ENCODE results near the gene RPL23. TPM values are rescaled to one million over a fixed set of nuclear protein-coding genes. Genes with fewer than 3 reads are reported as not detected.

The RPL23 gene
- total and polyA plus RNA-seq, 11 donors: 698 to 2,300 (median 864) TPM

- H3K4me1 ChIP-seq: peaks cover 19 to 79% (median 61%) of the 10 kb centered on the region in 12 donors
- ATAC-seq (no peak), DNase-seq (no peak)
- H3K27ac ChIP-seq: peak overlapping the region in 9 of 12 donors; percentile 4 to 96 (median 27)
- no peak for TF ChIP-seq POLR2A (IDR thresholded peaks at IDR 0.05)
- TF ChIP-seq CTCF (IDR thresholded peaks at IDR 0.05): no peak
- peak overlapping the region in 4 of 12 donors; percentile 20 to 83 (median 54) for H3K4me3 ChIP-seq
- H3K9me3 ChIP-seq: no peaks in the 10 kb centered on the region
- H3K36me3 ChIP-seq: peaks cover 0 to 34% (median 10%) of the 10 kb centered on the region in 9 donors
- no peaks in the 10 kb centered on the region for H3K27me3 ChIP-seq
- WGBS, 4 donors: 55 to 63% (median 58%) methylated on average over 7 to 9 of the region's 9 CpGs
- intact Hi-C loops (cut with DNase I): loop anchor here in 7 of 10 donors (2.0 to 10.0 kb wide), 10 partner anchors 23 to 281 kb away; partner anchors contain the start of genes PLXDC1 (in 4 of the 7), FBXO47 (in 3 of the 7) and PSMB3 (in 1 of the 7)
These were observed 20.3 kb upstream of the RPL23 start for GRCh38 chr17:38873640-38874380.

GRCh38 chr17:38872671-38873385 lies 19.3 kb upstream of the RPL23 start:
- H3K4me1 ChIP-seq: peaks cover 19 to 78% (median 65%) of the 10 kb centered on the region in 12 donors
- H3K4me3 ChIP-seq: peak overlapping the region in 8 of 12 donors; percentile 73 to 100 (median 84)
- DNase-seq (no peak), ATAC-seq (no peak)
- no peaks in the 10 kb centered on the region for H3K27me3 ChIP-seq
- TF ChIP-seq POLR2A (IDR thresholded peaks at IDR 0.05): no peak
- no peak for TF ChIP-seq CTCF (IDR thresholded peaks at IDR 0.05)
- peaks cover 0 to 24% (median under 1%) of the 10 kb centered on the region in 9 donors for H3K36me3 ChIP-seq
- WGBS, 4 donors: 59 to 67% (median 63%) methylated on average over 8 to 9 of the region's 9 CpGs
- H3K27ac ChIP-seq: peak overlapping the region in 10 of 12 donors; percentile 25 to 99 (median 96)
- no peaks in the 10 kb centered on the region for H3K9me3 ChIP-seq
- intact Hi-C loops (cut with DNase I): loop anchor here in 6 of 10 donors (5.0 to 10.0 kb wide), 8 partner anchors 34 to 282 kb away; partner anchors contain the start of genes PLXDC1 (in 4 of the 6), FBXO47 (in 3 of the 6) and PSMB3 (in 1 of the 6)

- DNase-seq: peak in 1 of 5 donors; percentile 47
- Histone ChIP-seq H3K36me3 (peaks cover 0 to 17% (median 0%) of the 10 kb centered on the region in 9 donors), H3K27ac (peak overlapping the region in 8 of 12 donors; percentile 94 to 99 (median 96)), H3K4me1 (peaks cover 19 to 76% (median 60%) of the 10 kb centered on the region in 12 donors), H3K27me3 (no peaks in the 10 kb centered on the region), H3K9me3 (no peaks in the 10 kb centered on the region), H3K4me3 (peak overlapping the region in 10 of 12 donors; percentile 73 to 100 (median 91))
- intact Hi-C loops (cut with DNase I): loop anchor here in 6 of 10 donors (5.0 to 10.0 kb wide), 8 partner anchors 35 to 283 kb away; partner anchors contain the start of genes PLXDC1 (in 4 of the 6), FBXO47 (in 3 of the 6) and PSMB3 (in 1 of the 6)
- 30 to 42% (median 41%) methylated on average over 5 of the region's 5 CpGs for WGBS, 4 donors
- TF ChIP-seq POLR2A (IDR thresholded peaks at IDR 0.05) (no peak), CTCF (IDR thresholded peaks at IDR 0.05) (no peak)
- no peak for ATAC-seq
These were observed 18.5 kb upstream of the RPL23 start for GRCh38 chr17:38872027-38872511.
